Stimulated activated CD4-positive, alpha-beta T cell treated with anti-CD3 and anti-CD28 coated beads, Interleukin-2, amount 100 ng/mL, for 24 hours (primary cell): Measurements from ENCODE around the gene THADA.

Source experiments
- DNase-seq, 2 donors: peaks; one replicate each; pipeline ENCODE4 v3.0.0-alpha.2; 2020

The THADA gene

DNA sequence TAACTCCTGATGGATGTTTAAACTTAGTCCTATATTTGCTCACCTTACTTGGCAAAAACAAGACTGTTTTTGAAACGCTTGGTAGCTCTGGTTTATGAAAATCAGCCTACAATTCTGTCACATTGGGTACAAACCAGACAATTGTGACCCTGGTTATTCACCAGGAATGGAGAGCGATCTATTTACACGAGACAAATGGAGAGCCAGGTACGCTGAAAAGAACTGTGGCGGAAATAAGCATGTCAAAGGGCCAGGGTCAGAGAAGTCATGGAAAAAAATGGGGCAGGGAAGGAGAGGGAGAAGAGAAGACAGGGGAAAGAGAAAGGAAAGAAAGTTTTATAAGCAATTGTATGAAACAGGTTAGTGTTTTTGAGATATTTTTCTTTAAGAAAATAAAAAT is 250.0 kb downstream of the THADA start:
- DNase-seq = no peak

DNA sequence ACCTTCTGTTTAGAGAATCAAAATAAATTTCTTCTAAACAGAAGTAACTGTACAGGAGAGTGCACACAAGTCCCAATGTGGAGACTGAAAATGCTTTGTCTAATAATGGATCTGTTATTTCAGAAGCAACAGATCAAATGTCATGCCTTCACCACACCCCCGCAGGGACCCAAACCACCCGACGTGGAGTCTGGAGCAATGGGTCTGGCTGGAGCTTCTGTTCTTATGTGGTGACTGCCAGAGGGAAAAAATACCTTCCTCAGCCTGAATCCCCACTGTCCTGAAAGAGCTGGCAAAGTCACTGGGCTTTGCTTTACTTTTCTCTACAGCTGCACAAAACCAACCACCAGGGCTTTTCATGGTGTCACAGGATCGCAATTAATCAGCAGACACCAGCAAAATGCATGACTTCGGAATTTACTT is 250.4 kb downstream of the THADA start:
- no peak for DNase-seq

DNA sequence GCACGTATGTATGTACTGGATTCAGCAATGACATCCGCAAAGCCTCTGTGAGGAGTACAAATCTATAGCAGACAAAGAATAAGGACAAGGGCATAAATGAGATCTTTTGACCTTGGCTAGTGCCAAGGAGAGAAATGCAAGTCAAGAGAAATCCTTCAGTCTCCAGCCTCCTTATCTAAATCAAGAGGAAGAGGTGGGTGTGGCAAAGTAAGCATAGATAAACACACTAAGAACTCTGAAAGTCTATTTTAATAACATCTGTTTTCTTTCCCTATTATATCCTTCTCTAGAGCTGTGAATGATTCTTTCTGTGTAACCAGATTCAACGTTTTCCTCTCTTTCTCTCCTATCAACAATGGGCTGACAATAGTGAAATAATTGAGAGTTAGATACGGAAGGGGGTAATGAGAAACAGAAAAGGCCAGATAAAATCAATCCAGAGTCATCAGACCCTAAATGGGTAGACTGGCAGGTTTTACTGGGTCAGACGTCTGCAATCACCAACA is 250.9 kb downstream of the THADA start:
- DNase-seq = no peak

DNA sequence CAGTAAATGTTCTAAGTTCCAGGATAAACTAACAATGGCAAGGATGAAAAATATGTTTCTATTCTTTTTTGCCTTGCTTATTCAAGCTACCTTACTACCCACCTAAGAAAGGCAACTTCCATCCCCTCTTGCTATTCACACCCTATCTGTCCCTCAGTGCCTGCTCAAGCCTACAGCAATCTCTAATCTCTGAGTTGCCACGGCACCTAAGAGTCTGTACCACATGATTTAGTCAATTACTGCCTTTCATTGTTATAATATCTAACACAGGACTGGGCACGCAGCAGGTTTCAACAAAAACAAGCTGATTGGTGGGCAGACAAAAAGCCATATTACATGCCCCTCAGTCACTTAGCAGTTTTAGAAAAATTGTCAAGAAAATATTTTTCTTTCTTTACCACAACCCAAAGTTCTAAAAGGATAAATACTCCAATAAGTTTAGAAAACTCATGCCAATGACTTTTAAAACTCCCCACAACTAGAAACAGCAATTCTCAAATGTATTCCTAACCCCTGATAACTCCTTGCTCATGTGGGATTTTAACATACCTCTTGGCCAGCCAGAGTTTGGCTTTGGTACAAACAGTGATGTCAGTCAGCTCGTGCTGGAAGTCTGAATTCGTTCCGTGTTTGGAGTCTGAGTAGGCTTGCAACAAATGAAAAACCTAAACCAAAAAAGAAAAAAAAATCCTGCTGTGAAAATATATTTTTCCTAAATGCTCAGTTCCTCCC is 252.1 kb downstream of the THADA start:
- no peak for DNase-seq

DNA sequence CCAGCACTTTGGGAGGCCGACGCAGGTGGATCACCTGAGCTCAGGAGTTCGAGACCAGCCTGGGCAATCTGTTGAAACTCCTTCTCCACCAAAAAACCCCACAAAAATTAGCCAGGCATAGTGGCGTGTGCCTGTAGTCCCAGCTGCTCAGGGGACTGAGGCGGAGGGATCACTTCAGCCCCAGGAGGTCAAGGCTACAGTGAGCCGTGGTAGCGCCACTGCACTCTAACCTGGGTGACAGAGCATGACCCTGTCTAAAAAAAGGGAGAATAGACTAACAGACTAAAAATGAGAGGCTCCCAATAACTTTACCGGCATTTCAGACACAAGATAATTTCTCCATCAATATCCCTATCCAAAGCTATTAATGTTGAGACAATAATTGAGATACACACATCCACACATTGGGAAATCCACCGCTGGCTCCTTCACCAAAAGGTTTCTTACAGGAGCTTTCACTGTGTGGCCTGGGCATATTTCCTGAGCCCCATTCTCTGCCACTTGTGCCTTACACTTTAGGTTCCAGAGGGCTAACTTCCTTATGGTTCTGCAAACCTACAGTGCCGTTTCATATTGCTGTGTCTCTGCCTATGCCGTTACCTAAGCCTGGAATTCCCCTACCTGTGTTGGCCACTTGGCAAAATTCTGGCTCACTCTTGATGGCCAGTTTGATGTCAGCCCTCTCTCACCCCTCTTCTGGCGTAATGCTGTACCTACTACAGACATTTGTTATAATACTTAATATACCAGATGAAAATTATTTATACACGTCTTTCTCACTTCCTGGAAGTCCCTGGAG is 253.7 kb downstream of the THADA start:
- no peak for DNase-seq

DNA sequence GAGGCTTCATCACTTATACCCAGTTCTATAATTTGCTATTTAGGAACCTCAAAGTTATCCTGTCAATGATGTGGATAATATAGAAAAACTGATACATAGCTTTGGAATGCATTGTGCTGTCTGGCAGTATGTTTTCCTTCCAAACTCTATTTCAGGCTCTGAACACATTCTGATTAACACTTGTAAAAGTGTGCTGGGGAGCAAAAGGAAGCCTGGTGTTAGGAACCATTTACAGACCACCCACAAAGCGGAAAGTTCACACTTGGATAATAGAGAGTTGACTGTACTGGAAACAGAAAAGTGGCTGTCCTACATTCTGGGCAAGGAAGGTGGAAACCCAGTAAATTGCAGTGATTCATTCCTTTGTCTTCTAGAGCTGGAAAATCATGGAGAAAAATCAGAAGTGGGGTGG is 254.9 kb downstream of the THADA start:
- DNase-seq = no peak

DNA sequence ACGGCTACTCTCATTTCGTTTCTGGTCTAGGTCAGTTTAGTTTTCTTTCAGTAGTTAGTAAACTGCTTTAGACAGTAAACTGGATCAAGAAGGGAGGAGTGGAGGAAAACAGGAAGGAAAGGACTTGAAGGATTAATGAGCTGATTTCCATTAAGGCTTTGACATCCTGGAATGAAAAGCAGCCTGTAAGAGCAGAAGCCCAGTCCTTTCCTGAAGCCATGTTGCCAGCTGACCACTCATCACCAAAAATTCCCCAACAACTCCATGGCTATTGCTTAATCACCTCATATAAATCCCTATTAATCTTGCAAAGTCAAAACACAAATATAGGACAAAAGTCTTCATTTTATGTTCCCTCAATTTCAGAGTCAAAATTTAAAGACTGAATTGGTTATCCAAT is 255.8 kb downstream of the THADA start:
- no peak for DNase-seq

DNA sequence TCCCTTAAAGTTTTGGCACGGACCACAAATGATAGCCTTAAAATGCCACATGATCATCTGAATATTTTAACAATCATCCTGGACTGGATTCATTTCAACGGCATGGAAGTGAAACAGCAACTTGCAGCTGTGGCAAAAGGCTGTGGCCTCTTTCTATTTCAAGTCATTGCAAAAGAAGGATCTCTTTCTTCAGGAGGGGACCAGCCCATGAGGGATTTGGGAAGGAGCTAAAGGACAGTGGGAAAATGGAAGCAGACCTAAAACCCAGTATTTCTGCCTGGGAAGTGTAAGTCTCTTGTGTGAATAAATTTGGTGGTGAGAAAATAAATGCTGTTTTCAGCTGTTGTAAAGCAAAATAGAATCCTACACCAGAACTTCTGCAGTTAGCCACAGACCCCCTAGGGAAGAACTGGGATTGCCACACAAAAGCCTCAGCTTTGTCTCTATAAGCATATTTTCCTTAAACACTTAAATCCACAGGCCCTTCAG is 262.1 kb downstream of the THADA start:
- no peak for DNase-seq

DNA sequence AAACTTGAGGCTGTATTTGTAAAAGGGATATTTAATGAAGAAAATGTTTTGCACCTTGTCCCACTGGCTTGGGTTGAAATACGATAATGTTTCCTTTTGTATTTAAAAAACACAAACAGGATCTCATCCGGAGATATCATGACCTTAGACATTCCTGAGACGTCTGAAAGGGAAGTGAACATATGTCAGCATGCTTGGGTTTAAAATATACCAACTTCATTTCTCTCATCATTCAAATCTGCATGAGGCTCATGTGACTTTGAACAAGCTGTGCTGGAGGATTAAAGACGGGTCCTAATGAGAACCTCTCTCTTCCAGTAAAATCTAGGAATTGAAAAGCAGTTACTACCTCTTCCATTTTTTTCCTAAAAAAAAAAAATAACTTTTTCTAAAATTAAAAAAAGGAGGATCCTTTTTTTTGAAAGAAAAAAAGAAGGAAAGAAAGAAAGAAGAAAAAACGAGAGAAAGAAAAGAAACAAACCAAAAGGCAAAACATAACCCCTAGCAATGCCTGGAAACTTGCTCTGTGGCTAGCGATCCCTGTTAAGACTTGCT is 262.7 kb downstream of the THADA start:
- DNase-seq = no peak

DNA sequence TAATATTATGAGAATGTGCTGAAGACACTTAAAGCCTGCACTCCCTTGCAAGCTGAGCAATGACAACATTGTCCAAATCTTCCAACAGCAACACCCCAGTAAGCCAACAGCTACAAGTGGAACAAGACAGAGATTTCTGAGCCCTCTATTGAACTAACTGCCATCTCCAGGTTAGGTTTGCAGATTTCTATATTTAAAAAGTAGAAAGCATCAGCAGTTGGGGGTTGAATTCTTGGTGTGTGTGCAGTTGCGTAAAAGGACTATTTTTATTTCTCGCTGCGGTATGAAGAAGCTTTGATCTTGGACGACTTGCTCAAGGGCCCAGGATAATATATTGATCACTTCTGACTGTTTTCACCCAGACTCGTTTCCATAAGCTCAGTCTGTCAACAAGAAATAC is 263.2 kb downstream of the THADA start:
- DNase-seq = no peak

DNA sequence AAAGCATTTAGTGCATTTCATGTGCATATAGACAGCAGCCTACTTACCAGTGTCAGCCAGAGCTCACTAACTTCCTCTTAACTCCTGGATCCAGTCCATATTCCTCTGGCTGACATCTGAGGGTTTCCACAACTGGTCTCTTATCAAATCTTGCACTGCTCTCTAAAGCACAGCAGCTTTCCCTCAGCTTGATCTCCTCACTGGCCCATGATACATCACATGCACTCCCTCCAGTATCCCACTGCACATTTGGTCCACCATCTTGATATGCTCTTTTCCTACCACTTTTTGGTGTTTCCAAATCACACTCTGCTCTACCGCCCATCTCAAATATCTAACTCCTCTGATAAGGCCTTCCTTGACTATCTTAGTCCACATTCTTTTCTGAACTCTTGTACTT is 264.4 kb downstream of the THADA start:
- no peak for DNase-seq

DNA sequence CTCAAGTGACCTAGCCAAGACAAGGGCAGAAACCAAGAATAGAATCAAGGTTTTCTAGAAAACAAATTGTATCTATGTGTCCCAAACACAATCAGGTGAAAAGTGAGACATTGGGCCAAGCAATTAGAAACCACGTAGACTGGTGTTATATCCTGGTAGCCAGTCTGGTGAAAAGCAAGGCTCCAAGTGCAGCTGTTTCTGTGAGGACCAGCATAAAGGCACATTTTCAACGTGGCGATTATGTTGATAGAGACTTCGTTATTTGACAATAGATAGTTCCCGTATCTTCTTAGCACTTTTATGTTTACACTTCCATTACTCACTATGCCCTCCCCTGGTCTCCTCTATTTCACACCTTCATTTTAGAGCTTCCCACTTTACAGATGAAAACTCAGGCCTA is 266.2 kb downstream of the THADA start:
- no peak for DNase-seq

DNA sequence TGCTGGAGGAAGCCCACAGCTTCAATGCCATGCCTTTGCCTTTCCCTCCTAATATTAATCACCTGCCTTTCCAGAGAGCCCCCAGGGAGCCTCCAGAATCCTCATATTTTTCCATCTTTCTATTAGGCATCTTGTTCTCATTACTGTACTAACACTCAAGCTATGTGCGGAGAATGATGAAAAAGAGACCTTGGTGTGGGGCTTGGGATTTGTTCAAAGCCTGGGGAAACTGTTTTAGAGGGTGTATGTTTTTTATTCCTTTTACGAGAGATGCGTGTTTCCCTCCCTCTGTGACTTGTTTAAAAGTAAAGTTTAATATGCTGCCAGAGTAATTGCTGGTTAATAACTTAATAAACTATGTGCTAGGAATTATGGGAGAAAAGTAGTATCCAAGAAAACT is 267.0 kb downstream of the THADA start:
- no peak for DNase-seq

DNA sequence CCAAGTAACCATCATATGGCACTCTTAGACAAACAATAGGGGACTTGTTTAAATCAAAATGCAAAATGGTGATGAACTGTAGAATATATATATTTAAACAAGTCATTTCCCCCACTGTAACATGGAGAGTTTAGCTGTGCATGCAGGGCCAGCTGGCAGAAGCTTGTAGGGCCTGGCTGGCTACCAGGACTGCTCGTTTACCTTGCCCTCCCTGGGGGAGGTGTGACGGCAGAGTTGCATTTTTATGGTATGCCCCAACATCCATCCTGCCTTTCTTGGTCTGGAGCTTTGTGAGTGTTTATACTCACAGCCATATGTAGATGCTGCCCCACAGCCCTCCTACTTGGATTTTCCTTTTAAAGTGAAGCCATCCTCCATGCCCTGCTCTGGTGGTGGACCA is 267.7 kb downstream of the THADA start:
- no peak for DNase-seq

DNA sequence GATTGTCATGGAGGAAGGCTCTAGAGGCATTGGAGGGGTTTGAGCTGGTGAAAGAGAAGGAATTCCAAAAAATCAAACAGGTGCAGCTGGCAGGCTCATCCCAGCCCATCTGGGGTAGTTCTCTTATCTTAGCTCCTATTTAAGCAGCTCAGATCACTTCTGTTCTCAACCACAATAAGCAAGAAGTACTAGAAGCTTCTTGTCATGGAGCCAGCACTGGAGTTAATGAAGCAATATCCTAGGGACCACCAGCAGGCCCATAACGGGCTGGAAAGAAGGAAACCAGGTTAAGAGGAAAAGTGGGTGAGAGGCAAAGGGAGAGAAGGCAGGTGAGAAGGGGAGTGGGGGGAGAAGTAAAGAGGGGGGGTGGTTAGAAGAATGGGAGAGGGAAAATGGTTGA is 268.7 kb downstream of the THADA start:
- no peak for DNase-seq

DNA sequence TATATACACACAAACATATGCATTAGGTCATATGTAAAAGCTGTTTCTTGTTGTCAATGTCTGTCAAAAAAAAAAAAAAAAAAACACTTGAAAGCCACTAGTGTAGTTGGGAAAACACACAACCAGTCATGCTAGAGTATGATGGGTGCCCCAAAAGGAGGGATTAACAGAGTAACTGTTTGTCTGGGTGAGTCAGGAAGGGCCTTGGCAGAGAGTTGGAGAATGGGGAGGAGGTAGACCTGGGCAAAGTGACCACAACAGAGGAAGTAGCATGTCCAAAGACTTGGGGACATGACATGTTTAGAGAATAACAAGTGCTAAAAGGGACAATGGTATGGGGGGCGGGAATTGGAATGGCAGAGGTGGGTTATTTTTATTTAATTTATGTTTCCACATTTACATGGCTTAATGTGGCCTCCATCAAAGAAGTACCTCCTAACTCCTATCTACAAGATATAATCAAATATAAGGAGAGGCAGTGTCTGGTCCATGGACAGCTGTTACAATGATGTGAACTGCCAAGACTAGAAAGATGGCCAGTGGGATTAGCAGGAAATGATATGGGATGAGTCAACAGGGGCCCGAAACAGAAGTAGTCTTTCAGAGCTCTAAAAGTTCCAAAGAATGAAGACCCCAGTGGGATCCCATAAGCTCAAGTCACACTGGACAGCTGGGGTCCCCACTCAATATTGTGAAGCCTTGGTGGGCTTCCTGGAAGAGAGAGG is 269.6 kb downstream of the THADA start:
- no peak for DNase-seq

DNA sequence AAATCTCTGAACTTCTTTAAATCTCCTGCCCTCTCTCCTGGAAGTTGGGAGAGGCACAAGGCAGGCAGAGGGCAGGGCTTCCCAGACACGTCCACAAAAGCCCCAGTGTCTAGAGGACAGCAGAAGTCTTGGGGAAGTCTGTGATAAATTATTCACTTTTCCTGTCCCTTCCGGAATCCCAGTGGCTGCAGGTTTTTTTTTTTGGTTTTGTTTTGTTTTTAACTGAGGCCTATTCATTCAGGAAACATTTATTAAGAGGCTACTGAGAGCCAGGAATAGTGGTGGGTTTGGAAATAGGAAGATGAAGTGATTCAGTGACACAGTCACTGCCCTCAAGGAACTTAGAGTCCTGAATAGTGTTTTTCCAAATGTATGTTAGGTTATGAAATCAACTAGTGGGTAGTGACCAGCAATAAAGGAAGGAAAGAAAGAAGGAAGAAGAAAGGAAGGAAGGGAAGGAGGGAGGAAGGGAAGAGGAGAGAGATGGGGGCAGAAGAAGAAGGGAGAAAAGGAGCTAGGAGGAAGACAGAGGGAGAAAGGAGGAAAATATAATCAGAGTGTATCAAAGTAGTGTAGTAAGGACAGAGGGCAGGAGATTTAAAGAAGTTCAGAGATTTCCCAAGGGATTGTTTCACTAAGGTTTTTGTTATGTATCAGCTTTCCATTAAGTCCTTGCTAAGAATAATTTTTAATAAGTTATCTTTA is 270.6 kb downstream of the THADA start:
- DNase-seq = no peak

DNA sequence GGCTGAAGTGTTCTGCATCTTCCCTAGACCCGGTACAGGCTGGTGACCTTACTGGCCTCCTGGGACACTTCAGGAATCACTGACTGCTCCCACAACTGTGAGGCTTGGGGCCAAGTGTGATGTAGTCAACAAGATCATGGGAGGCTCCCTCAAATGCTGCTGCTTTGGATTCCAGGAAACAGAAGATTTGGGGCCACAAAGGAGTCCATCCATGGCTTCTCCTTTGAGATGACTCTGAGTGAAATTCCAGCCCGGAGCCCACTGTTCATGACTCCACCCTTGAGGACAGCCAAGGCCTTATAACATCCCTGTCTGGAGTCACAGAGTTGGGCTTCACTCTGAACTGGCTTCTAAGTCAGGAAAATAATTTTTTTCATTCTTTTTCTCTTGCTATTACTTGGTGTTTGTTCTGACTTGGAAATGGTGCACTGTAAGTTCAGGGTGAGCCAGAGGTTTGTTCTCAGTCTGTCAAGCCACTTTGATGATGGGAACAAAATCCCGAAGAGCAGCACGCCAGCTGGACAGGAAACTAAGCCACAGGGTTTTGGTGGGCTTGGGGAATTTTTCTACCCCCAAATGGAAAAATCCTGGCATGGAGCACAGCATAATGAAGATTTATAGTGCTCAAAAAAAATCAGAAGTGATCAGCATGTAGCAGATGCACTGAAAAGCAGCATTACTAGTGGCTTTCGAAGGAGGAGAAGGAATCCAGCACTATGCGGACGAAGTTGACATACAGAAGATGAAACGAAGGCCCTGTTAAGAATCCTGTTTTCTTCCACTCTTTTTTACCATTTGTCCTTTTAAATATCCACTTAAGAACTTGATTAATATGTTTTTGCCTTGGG is 271.4 kb downstream of the THADA start:
- no peak for DNase-seq

DNA sequence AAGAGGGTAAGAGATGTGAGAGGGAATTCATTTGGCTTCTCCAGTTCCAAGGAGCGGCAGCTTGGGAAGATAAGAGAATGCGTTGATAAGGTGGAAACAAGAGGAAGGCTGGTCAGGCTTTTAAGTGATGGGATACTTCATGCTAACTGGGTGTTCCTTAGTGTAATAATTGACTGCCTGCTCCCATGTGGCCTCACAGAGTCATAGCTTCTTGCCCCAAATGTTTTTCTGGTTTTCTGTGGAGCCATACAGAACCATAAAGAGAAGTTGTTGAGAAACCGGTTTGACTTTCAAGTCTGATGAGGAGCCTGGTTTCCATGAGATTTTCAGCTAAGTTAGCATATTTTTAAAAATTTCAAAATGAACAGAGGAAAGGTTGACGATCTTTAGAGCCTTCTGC is 272.0 kb downstream of the THADA start:
- DNase-seq = no peak

DNA sequence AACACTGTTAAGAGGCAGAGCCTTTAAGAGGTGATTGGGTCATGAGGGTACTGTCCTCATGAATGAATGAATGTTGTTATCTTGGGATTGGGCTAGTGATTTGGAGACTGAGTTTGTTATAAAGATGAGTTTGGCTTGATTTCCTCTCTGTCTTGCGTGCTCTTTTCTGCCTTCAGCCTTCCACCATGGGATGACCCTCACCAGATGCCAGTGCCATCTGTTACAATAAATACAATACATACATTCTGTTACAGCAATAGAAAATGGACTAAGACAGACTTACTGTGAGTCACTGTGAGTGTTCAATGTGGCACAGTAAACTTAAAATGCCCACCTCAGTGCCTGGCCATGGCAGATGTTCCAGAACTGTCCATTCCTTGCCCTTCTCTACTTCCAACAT is 274.4 kb downstream of the THADA start:
- no peak for DNase-seq

DNA sequence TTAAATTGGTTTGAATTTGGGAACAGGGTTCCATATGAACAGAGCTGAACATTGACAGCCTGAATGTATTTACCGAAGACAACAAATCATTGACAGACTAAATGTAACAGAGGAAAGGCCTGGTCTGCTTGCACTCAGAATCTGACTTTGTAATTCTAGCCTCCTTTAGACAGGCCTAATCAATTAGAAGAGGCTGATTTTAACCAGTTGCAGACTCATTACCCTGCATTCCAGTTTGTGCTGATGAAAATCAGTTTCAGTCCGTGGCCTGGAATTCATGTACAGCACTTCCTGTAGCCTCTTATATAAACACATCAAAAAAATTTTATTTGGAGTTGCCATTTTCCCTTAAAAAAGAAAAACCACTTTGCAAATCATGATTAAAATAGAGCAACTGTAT is 276.3 kb downstream of the THADA start:
- no peak for DNase-seq

DNA sequence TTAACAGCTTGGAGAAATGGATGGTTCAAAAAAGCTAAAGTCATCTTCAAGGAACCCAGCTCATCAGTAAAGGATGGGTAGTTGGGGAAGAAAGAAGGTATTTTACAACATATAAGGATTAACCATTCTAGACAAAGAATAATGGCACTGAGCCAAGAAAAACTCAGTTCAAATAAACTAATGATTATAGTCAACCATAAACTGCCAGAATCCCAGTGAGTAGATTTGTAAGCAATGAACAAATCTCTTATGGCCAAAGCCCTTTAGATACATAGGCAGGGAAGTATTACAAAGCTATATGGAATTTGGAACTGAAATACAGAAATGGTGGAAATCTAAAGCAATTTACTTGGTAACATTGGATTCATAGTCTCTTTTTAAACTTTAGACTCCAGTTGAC is 277.0 kb downstream of the THADA start:
- DNase-seq = no peak
